GM12878 (cell line): ENCODE results near the gene SSH2. TPM values are rescaled to one million over a fixed set of nuclear protein-coding genes. Genes with fewer than 3 reads are reported as not detected.

ENCODE experiments used
- ATAC-seq: fragments of 200-7000 bp; cut with Tn5 transposase; 3 replicates; pipeline ENCODE4 v1.9.1; 2020; ENCODE audit warnings: mild to moderate bottlenecking, moderate library complexity
- BruUV-seq: library from RNA; stranded (reverse); fragments of 400-500 nt; replicated peaks from 2 replicates; lab custom pipeline; 2021; lab: Mats Ljungman, UMichigan
- CTCF ChIA-PET: fragments of 300-600 bp; sonication (Branson Sonifier 250); formaldehyde crosslinking; extraction: SDS; loops from one replicate; lab custom pipeline; 2021; ENCODE audit warnings: inconsistent platforms; lab: Yijun Ruan, JAX
- POLR2A ChIA-PET: fragments of 350-600 bp; formaldehyde crosslinking; extraction: SDS; loops from one replicate; lab custom pipeline; 2021; ENCODE audit warnings: inconsistent platforms; lab: Charles Lee
- RAD21 ChIA-PET: fragments of 300-600 bp; sonication (Branson Sonifier 250); formaldehyde crosslinking; loops from one replicate; lab custom pipeline; 2023; ENCODE audit warnings: antibody characterized with exemption; ENCODE audit not compliant: unreplicated experiment; lab: Charles Lee
- SMC1A ChIA-PET: fragments of 300-600 bp; sonication (Branson Sonifier 250); formaldehyde crosslinking; loops from one replicate; lab custom pipeline; 2023; ENCODE audit not compliant: unreplicated experiment, uncharacterized antibody; lab: Charles Lee
- DNase-seq: peaks from one replicate; pipeline ENCODE4 v3.0.0-alpha.2; 2011; ENCODE audit warnings: low read depth, low spot score
- FAIRE-seq: peaks from 3 replicates; lab custom pipeline; 2011; peaks lifted over from hg19 to GRCh38; lab: Jason Lieb, UNC
- H2AFZ ChIP-seq: 2 replicates; pipeline ENCODE4 v1.6.0; 2011; ENCODE audit warnings: low read depth, low read length, control low read depth; ENCODE audit not compliant: control insufficient read depth
- H3K27ac ChIP-seq: 2 replicates; pipeline ENCODE4 v1.5.1; 2011; ENCODE audit warnings: control low read depth; ENCODE audit not compliant: control insufficient read depth, insufficient read depth
- H3K27me3 ChIP-seq, 2 experiments: replicated peaks in 1 of 2; 2 replicates each; pipeline versions ENCODE4 v1.6.0 to v1.6.1; 2011; ENCODE audit warnings: low read length in 1 of 2; ENCODE audit not compliant: control insufficient read depth in 2 of 2, insufficient read depth in 2 of 2
- H3K36me3 ChIP-seq, 2 experiments: 2 replicates each; pipeline ENCODE4 v1.5.1; 2011; ENCODE audit warnings: low read length in 1 of 2; ENCODE audit not compliant: control insufficient read depth in 2 of 2, insufficient read depth in 2 of 2
- H3K4me1 ChIP-seq: 2 replicates; pipeline ENCODE4 v1.6.1; 2011; ENCODE audit warnings: mild to moderate bottlenecking, low read length, moderate library complexity, mixed read lengths; ENCODE audit not compliant: control insufficient read depth, insufficient read depth
- H3K4me2 ChIP-seq: 2 replicates; pipeline ENCODE4 v1.6.0; 2011; ENCODE audit warnings: control low read depth; ENCODE audit not compliant: control insufficient read depth, insufficient read depth
- H3K4me3 ChIP-seq: fragments of 200-600 bp; sonication (generic); 2 replicates; pipeline ENCODE4 v1.5.1; 2016
- H3K79me2 ChIP-seq: 2 replicates; pipeline ENCODE4 v1.6.0; 2011; ENCODE audit warnings: low read length; ENCODE audit not compliant: control insufficient read depth, insufficient read depth
- H3K9ac ChIP-seq: 2 replicates; pipeline ENCODE4 v1.8.0; 2011; ENCODE audit warnings: low read length, control low read depth, mixed read lengths; ENCODE audit not compliant: control insufficient read depth, insufficient read depth
- H3K9me3 ChIP-seq: replicated peaks from 3 replicates; pipeline ENCODE4 v1.5.1; 2011; ENCODE audit warnings: mild to moderate bottlenecking, low read length; ENCODE audit not compliant: control insufficient read depth, insufficient read depth
- H4K20me1 ChIP-seq: 2 replicates; pipeline ENCODE4 v1.6.0; 2011; ENCODE audit not compliant: control insufficient read depth, insufficient read depth
- E4F1 ChIP-seq: fragments of 450-650 bp; IDR thresholded peaks from 2 replicates; pipeline ENCODE4 v1.6.1; 2018; ENCODE audit warnings: borderline replicate concordance, mild to moderate bottlenecking; ENCODE audit not compliant: partially characterized antibody
- IKZF1 ChIP-seq: fragments of 450-650 bp; conservative IDR thresholded peaks from 2 replicates; pipeline ENCODE4 v1.6.1; 2017; ENCODE audit warnings: antibody characterized with exemption, mild to moderate bottlenecking
- PAX8 ChIP-seq: fragments of 450-650 bp; IDR thresholded peaks from 2 replicates; pipeline ENCODE4 v1.6.1; 2017; ENCODE audit warnings: mild to moderate bottlenecking, moderate library complexity
- YY1 ChIP-seq: IDR thresholded peaks from 2 replicates; pipeline ENCODE4 v1.6.1; 2011; ENCODE audit warnings: low read depth, mild to moderate bottlenecking, low read length
- ZBTB40 ChIP-seq: fragments of 450-650 bp; IDR thresholded peaks from 2 replicates; pipeline ENCODE4 v1.6.1; 2016; ENCODE audit warnings: mild to moderate bottlenecking, moderate library complexity, borderline replicate concordance
- in situ Hi-C: fragments of 300-500 bp; cut with MboI; formaldehyde crosslinking; loops from 9 replicates; pipeline ENCODE4 v1.14.3; 2018; ENCODE audit warnings: mixed read lengths
- intact Hi-C: fragments of 100-400 bp; cut with micrococcal nuclease; formaldehyde crosslinking; loops from one replicate; pipeline ENCODE4 v1.14.2; 2022; ENCODE audit not compliant: unreplicated experiment
- polyA plus RNA-seq, 11 experiments: library from polyadenylated mRNA; depleted of rRNA in 4 of 11; unstranded in 6 of 11; stranded (reverse) in 5 of 11; fragments of >200 nt; fragmentation: Nextera tagmentation in 4 of 11; fragmentation: Illumina TruSeq in 1 of 11; extraction: Ambion mirVana in 4 of 11; extraction: Trizol in 1 of 11; gene quantifications; 1 replicate in 1 of 11; 2 replicates in 10 of 11; pipeline versions ENCODE4 v1.2.1 to v1.2.3, GENCODE V29; 2011 to 2016; ENCODE audit warnings: inconsistent platforms in 2 of 11, missing spikeins in 2 of 11, low read depth in 1 of 11
- total RNA-seq, 4 experiments: library from RNA; depleted of rRNA in 3 of 4; stranded (reverse); fragments of >200 nt in 3 of 4; fragmentation: Illumina TruSeq in 1 of 4; extraction: Trizol in 1 of 4; gene quantifications; 2 replicates each; pipeline versions ENCODE4 v1.2.1 to v1.2.3, GENCODE V29; 2013 to 2021

The SSH2 gene
- total and polyA plus RNA-seq, 10 of the 15 experiments (the other 5 are each of a cell fraction or from before 2014, with no cell fraction given), result 9.3 to 65.9 (median 34.0) TPM

GRCh38 chr17:29707212-29707571 is 222.8 kb downstream of the SSH2 start:
- Histone ChIP-seq H3K4me2 (peak overlapping the region; percentile 36), H4K20me1 (no peaks in the 10 kb centered on the region), H2AFZ (no peak overlapping the region), H3K36me3 (peaks cover 0 to 10% of the 10 kb centered on the region in 2 experiments; a peak in 2 of 4 replicates), H3K4me3 (0 out of 2 replicates have a peak overlapping the region, but pooled peaks have one; percentile 6), H3K27ac (peak overlapping the region; percentile 91), H3K27me3 (no peaks in the 10 kb centered on the region), H3K9ac (peak overlapping the region; percentile 61), H3K4me1 (peaks cover 29% of the 10 kb centered on the region), H3K9me3 (no peaks in the 10 kb centered on the region), H3K79me2 (peaks cover 67% of the 10 kb centered on the region)
- ChIA-PET POLR2A (interaction anchor here (0.7 to 4.8 kb wide), 6 partner anchors 10 to 1672 kb away, joined by 3 to 87 read pairs (median 12); partner anchors contain the start of gene TMIGD1), SMC1A (interaction anchor here (0.9 to 11.8 kb wide), 12 partner anchors 9 to 224 kb away, joined by 3 to 224 read pairs (median 12); no protein-coding TSS in a partner anchor), CTCF (interaction anchor here (0.6 to 4.9 kb wide), 7 partner anchors 8 to 323 kb away, joined by 3 to 50 read pairs (median 4); no protein-coding TSS in a partner anchor), RAD21 (interaction anchor here (1.1 to 7.8 kb wide), 10 partner anchors 11 to 90 kb away, joined by 3 to 141 read pairs (median 12); no protein-coding TSS in a partner anchor)
- no peak for FAIRE-seq
- peak; percentile 0 for TF ChIP-seq E4F1
- no peak for TF ChIP-seq YY1
- 0 out of 2 replicates have a peak, but pooled peaks have one; percentile 68 for TF ChIP-seq PAX8
- TF ChIP-seq ZBTB40, result peak; percentile 49; the same call in 1 of the 2 replicates
- no peak for TF ChIP-seq IKZF1
- no peak for DNase-seq
- TSS peak; percentile 95 for BruUV-seq
- peak; percentile 13 for ATAC-seq
- in situ Hi-C loops, result no loop called here
- intact Hi-C loops, result no loop called here
